Camera-type eye (tissue), 1 donor: ENCODE data around the gene SPRYD7. TPM values are rescaled to one million over a fixed set of nuclear protein-coding genes. Genes with fewer than 3 reads are reported as not detected.

Experiments
- total RNA-seq: library from RNA; depleted of rRNA; stranded (reverse); fragments of >200 nt; gene quantifications from one replicate; pipeline ENCODE4 v1.2.3, GENCODE V29; 2014

SPRYD7 gene, protein sequence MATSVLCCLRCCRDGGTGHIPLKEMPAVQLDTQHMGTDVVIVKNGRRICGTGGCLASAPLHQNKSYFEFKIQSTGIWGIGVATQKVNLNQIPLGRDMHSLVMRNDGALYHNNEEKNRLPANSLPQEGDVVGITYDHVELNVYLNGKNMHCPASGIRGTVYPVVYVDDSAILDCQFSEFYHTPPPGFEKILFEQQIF
- total RNA-seq = 10.1 TPM

DNA sequence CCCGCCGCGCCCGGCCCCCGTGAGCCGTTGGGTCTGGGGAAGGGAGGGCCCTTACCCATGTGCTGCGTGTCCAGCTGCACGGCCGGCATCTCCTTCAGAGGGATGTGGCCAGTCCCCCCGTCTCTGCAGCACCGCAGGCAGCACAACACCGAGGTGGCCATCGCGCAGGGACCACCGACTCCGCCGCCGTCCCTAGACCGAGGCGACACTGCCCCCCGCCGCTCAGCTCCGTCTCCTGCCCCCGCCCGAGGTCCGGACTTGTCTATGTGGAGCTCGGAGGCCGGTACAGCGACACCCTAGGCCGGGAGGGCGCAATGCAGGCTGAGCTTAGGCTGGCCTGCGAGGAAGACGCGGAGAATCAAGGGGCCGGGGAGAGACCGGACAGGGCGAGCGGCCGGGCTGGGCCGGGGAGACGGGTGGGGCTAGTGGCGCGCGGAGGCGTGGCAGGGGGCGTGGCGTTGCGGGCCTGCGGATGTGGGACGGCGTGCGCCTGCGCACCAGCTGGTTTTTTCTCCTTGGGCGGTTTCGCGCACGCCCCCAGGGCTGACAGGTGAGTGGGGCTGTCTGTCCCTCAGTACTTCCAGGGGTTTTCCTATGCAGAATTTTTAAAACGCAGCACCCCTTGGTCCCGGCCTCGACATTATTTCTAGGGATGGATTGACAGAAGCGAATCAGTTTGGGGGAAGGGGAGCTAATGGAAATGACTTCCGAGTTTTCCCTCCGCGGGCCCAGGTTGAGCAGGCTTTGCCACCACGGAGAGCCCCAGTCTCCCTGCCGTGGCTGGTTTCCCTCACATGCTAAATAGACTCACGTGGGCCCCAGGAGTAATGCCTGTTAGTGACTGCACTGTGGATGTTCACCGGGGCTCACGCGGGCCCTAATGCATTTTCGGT, at the start of gene SPRYD7:
SPRYD7 (minus strand) TSS at position 266 of the 893 bp plus-strand sequence; CDS start at position 161, 105 bp downstream.

Other genes with a start within 250 kb of the SPRYD7 start
- 59.0 TPM for gene EBPL, start 244.9 kb downstream of the SPRYD7 start, total RNA-seq
- 66.4 TPM for gene KPNA3, start 143.7 kb downstream of the SPRYD7 start, total RNA-seq
- gene TRIM13, start 60.7 kb upstream of the SPRYD7 start, total RNA-seq = 60.3 TPM
- gene KCNRG, start 79.1 kb upstream of the SPRYD7 start, total RNA-seq = 5.3 TPM